ENCODE measurements around the gene CAPN8.
A peak's percentile ranks its signal among the peaks of the same experiment; 100 is the strongest.

CAPN8 gene

GRCh38 chr1:223539750-223540149 lies 125.8 kb downstream of the CAPN8 start:
- TF ChIP-seq, protein P1, sequence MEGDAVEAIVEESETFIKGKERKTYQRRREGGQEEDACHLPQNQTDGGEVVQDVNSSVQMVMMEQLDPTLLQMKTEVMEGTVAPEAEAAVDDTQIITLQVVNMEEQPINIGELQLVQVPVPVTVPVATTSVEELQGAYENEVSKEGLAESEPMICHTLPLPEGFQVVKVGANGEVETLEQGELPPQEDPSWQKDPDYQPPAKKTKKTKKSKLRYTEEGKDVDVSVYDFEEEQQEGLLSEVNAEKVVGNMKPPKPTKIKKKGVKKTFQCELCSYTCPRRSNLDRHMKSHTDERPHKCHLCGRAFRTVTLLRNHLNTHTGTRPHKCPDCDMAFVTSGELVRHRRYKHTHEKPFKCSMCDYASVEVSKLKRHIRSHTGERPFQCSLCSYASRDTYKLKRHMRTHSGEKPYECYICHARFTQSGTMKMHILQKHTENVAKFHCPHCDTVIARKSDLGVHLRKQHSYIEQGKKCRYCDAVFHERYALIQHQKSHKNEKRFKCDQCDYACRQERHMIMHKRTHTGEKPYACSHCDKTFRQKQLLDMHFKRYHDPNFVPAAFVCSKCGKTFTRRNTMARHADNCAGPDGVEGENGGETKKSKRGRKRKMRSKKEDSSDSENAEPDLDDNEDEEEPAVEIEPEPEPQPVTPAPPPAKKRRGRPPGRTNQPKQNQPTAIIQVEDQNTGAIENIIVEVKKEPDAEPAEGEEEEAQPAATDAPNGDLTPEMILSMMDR (IDR thresholded peaks at IDR 0.05; ENCODE audit: low read depth, low read length, missing control alignments): no peak
- DNase-seq (ENCODE audit: extremely low read depth, low read depth): no peak
- H3K4me3 ChIP-seq (replicated peaks; ENCODE audit: low read depth, low read length): no peak overlapping the region

GRCh38 chr1:223538981-223539380 lies 126.5 kb downstream of the CAPN8 start:
- no peak overlapping the region for H3K4me3 ChIP-seq (replicated peaks; ENCODE audit: low read depth, low read length)
- TF ChIP-seq, protein P1 (IDR thresholded peaks at IDR 0.05; ENCODE audit: low read depth, low read length, missing control alignments): no peak
- DNase-seq (ENCODE audit: extremely low read depth, low read depth): no peak

DNA sequence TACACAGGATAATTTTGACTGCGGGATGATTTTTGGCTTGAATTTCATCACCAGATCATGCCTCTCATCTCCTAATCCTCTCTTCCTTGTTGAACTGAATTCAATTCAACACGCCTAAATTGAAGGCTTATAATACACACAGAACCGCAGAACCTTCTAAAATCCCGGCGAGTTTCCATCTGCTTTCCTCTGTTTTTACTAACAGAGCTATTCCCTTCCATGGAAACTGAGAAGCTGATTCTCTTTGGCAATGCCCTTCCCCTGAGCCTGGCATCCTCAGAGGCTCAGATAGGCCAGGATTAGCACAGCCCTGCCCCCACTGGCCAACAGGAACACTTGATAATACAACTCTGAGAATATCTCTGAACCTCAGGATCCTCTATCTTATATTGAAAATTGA lies 130.2 kb downstream of the CAPN8 start:
- no peak overlapping the region for H3K4me3 ChIP-seq (replicated peaks; ENCODE audit: low read depth, low read length)
- DNase-seq (ENCODE audit: extremely low read depth, low read depth): no peak
- TF ChIP-seq, protein P1 (IDR thresholded peaks at IDR 0.05; ENCODE audit: low read depth, low read length, missing control alignments): no peak

DNA sequence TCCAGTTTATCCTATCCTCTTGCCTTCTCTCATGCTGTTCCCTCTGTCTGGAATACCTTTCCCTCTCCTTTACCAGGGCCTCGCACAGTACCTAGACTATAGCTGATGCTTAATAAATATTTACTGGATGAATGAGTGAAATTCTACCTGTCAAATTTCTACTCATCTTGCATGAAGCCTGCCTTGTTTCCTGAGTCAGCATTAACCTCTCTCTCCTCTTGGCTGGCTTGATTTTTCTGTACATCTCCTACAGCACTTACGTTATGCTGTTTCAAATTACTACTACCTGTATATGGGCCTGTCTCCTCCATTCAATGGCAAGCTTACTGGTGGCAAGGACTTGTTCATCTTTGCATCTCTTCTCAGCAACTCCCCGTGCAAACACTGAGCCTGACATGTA lies 130.8 kb downstream of the CAPN8 start:
- DNase-seq (ENCODE audit: extremely low read depth, low read depth): no peak
- no peak overlapping the region for H3K4me3 ChIP-seq (replicated peaks; ENCODE audit: low read depth, low read length)
- TF ChIP-seq, protein P1 (IDR thresholded peaks at IDR 0.05; ENCODE audit: low read depth, low read length, missing control alignments): no peak

DNA sequence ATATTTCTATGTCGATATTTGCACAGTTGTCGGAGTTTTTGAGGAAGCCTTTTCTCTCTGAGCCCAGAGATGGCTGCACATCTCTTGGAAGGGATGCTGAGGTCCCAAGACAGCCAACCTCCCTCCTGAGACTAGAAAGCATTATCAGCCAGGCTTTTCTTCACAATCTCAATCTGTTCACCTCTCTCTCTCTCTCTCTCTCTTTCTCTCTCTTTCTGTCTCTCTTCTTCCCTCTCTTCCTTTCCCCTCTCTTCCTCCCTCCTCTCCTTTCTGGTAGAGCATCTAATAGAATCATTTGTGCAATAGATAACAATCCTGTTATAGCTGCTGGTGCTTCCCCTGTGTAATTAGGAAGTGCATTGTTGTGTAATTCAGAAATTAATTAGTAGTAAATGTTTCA lies 131.8 kb downstream of the CAPN8 start:
- no peak overlapping the region for H3K4me3 ChIP-seq (replicated peaks; ENCODE audit: low read depth, low read length)
- TF ChIP-seq, protein P1 (IDR thresholded peaks at IDR 0.05; ENCODE audit: low read depth, low read length, missing control alignments): no peak
- no peak for DNase-seq (ENCODE audit: extremely low read depth, low read depth)

DNA sequence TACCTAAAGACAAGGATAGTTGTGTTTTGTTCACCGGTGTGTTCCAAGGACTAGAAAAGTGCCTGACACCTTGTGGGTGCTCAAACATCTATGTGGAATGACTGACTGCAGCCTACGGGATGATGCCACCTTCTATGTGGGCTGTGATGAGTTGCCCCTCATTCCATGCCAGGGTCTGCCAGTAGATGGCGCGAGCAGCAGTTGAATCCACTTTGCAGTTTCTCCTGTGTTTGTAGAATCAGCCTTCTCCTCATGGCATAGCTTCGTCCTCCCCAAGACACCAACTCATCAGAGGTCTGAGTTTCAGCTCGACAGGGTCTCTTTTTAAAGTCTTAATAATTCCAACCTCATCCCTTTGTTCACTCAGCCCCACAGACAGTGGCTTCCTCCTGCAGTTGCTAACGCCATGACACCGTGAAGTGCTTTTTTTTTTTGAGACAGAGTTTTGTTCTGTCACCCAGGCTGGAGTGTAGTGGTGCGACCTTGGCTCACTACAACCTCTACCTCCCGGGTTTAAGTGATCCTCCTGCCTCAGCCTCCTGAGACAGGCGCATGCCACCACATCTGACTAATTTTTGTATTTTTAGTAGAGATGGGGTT lies 133.7 kb downstream of the CAPN8 start:
- DNase-seq (ENCODE audit: extremely low read depth, low read depth): peak; percentile 12
- no peak overlapping the region for H3K4me3 ChIP-seq (replicated peaks; ENCODE audit: low read depth, low read length)
- TF ChIP-seq, protein P1 (IDR thresholded peaks at IDR 0.05; ENCODE audit: low read depth, low read length, missing control alignments): peak; percentile 87

- no peak overlapping the region for H3K4me3 ChIP-seq (replicated peaks; ENCODE audit: low read depth, low read length)
- no peak for DNase-seq (ENCODE audit: extremely low read depth, low read depth)
- TF ChIP-seq, protein P1 (IDR thresholded peaks at IDR 0.05; ENCODE audit: low read depth, low read length, missing control alignments): no peak
Measured at GRCh38 chr1:223525957-223526356, 139.5 kb downstream of the CAPN8 start.
